ENCODE data around the gene TNFRSF12A.

The TNFRSF12A gene

GRCh38 chr16:3012828-3013420 is 7.2 kb upstream of the TNFRSF12A start, which contains the start of gene CLDN9:
Gene CLDN9, plus strand, starts transcription at chr16:3012923. Its CDS starts 440 bp downstream, at chr16:3013363.
- DNase-seq = no peak

- DNase-seq = no peak
These were observed 6.6 kb upstream of the TNFRSF12A start for GRCh38 chr16:3013491-3013951.

GRCh38 chr16:3013998-3014690 is 6.0 kb upstream of the TNFRSF12A start:
- no peak for DNase-seq

GRCh38 chr16:3014971-3015370 is 5.2 kb upstream of the TNFRSF12A start:
- DNase-seq = no peak

- DNase-seq = no peak
These were observed 4.2 kb upstream of the TNFRSF12A start for GRCh38 chr16:3015865-3016521.

- no peak for DNase-seq
These were observed 2.8 kb upstream of the TNFRSF12A start for GRCh38 chr16:3017344-3017743.

GRCh38 chr16:3017794-3018506 is 2.2 kb upstream of the TNFRSF12A start, which contains the start of gene CLDN6:
Gene CLDN6, minus strand, starts transcription at chr16:3018183. Its CDS starts 2,162 bp downstream, at chr16:3016021.
- DNase-seq = no peak

- DNase-seq = no peak
These were observed 448 bp upstream of the TNFRSF12A start for GRCh38 chr16:3019594-3020246.

GRCh38 chr16:3020604-3021448 is 658 bp downstream of the TNFRSF12A start:
- peak; percentile 93 for DNase-seq

- peak; percentile 91 for DNase-seq
These were observed 1.5 kb downstream of the TNFRSF12A start for GRCh38 chr16:3021449-3022207.

- peak; percentile 91 for DNase-seq
These were observed 2.1 kb downstream of the TNFRSF12A start for GRCh38 chr16:3022208-3022683.

- DNase-seq = no peak
These were observed 2.7 kb downstream of the TNFRSF12A start for GRCh38 chr16:3022684-3023414.

- peak; percentile 80 for DNase-seq
These were observed 3.2 kb downstream of the TNFRSF12A start for GRCh38 chr16:3023415-3023668.

GRCh38 chr16:3023669-3024478 is 3.7 kb downstream of the TNFRSF12A start, which contains the start of the genes HCFC1R1 and THOC6:
Gene HCFC1R1, minus strand, starts transcription at chr16:3023942. Its CDS starts 1 bp downstream, at chr16:3023941.
Gene THOC6, plus strand, starts transcription at chr16:3024035. Its CDS starts 292 bp downstream, at chr16:3024327.
- peak; percentile 94 for DNase-seq

- DNase-seq = no peak
These were observed 5.1 kb downstream of the TNFRSF12A start for GRCh38 chr16:3025032-3026002.

GRCh38 chr16:3026003-3026378 is 5.8 kb downstream of the TNFRSF12A start:
- no peak for DNase-seq

- no peak for DNase-seq
These were observed 6.7 kb downstream of the TNFRSF12A start for GRCh38 chr16:3026609-3027488.

All from T1000 (cell line).